Colon (tissue), 2 donors: ENCODE data around the gene ZNF526.

Source experiments
- FAIRE-seq: peaks from 2 replicates; lab custom pipeline; 2012; peaks lifted over from hg19 to GRCh38; lab: Jason Lieb, UNC
- donor health status: control.
- donor health status: control.

ZNF526 gene

DNA sequence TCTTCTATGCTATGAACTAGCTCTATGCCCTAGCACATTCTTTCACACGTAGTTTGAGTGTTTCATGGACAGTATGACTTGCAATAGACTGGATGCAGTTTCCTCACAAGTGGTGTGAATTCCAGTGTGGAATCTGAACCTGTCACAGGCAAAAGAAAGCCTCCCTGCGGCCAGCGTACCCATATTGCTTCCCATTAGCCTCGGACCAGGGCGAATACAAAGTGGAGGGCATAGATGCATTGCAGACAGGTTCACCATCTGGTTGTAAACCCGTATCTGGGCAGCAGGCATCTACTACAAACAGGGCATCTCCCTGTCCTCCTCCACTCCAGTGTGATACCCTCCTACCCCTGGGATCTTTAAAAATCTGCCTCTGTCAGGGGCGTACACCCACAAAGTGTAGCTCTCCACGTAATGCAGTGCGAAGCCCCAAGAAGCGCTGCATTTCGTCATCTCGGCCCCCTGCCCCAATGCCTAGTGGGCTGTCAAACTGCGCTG, 47.6 kb downstream of the ZNF526 start:
- no peak for FAIRE-seq

- FAIRE-seq = peak; percentile 60
Measured at GRCh38 chr19:42268142-42268703, 48.1 kb downstream of the ZNF526 start.

- peak; percentile 94 for FAIRE-seq
Measured at GRCh38 chr19:42268704-42269477, 48.8 kb downstream of the ZNF526 start, which contains the start of gene CIC. Gene CIC, plus strand, starts transcription at chr19:42269252. Its CDS starts 2,532 bp downstream, at chr19:42271784.

DNA sequence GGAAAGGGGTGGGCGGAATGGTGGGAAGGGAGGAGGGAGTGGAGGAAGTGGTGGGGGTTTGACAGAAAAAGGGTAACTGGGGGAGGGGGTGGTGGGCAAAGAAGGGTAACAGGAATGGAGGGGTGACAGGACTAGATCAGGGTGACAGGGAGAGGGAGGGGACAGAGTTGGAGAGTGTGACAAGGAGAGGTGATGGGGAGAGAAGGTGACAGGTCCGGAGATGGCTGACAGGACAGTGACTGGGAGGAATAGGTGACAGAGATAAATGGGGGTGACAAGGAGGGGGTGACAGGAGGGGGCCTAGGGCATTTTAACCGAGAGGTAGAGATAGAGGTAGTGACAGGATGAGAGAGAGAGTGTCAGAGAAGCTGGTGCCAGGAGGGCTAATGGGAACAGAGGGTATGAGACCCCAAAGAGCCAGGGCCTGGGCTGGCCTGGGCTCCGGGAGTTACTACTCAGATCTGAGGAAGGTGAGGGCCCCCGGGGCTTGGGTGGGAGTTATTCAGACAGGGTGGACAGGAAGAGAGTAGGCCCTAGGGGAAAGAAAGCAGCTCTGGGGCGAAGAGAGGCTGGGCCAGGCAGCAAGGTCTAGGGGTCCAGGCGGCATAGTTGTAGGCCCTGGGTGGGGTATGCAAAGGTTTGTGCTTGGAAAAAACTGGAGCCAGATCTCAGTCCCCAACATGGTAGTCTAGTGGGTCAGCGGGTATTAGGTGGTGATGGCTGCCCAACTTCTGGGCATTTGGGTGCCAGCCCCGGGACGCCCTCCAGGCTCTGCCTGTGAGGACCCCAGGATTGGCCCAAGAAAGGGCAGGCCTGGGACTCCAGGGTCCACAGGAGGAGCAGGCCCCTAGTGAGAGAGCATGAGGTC, 49.6 kb downstream of the ZNF526 start:
- FAIRE-seq = no peak

DNA sequence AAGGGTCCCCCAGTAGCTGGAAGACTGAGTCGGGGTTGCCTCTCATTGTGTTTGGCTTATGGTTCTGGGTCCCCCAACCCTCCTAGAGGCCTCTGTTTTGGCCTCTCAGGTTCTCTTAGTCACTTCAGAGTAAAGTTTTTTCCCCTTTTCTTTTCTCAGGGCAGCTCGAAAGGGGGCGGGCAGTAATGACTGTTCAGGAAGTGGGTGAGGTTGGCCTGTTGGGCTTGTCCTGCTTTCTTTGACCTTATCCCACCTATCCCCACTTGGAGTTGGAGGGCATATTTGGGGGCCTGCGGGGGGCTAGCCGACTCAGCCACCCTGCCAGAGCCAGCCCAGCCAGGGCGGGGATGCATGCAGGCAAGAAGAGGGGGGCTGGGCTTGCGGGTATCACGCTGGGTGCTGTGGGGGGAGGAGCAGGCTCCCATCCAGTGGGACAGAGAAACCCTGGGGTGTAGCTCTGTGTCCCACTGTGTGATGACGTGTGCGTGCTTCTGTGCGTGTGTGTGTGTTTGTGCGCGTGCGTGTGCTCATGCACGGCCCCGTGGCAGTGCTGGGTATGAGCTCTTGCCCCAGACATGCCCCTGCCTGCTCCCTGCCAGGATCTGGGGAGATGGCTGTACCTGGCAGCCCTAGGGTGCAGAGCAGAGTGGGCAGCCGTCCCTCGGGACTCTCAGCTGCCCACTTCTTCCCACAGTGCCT, 50.4 kb downstream of the ZNF526 start:
- no peak for FAIRE-seq

GRCh38 chr19:42271045-42271419, 50.9 kb downstream of the ZNF526 start:
- FAIRE-seq = no peak

GRCh38 chr19:42271861-42272534, 51.9 kb downstream of the ZNF526 start:
- FAIRE-seq = no peak

DNA sequence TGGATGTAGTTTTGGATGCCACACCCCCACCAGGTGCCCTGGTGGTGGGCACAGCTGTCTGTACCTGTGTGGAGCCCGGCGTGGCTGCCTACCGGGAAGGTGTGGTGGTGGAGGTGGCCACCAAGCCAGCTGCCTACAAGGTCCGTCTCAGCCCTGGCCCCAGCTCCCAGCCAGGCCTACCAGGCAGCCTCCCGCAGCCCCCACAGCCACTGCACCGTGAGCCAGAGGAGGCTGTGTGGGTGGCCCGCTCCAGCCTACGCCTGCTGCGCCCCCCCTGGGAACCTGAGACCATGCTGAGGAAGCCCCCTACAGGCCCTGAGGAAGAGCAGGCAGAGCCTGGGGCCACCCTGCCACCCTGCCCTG, 52.4 kb downstream of the ZNF526 start:
- no peak for FAIRE-seq

DNA sequence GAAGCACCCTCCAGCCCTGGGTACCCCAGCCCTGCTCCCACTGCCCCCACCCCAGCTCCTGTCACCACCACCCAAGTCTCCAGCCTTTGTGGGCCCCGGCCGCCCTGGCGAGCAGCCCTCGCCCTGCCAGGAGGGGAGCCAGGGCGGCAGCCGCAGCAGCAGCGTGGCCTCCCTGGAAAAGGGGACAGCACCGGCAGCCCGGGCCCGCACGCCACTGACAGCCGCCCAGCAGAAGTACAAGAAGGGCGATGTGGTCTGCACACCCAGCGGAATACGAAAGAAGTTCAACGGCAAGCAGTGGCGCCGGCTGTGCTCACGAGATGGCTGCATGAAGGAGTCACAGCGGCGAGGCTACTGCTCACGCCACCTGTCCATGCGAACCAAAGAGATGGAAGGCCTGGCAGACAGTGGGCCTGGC, 52.9 kb downstream of the ZNF526 start:
- no peak for FAIRE-seq

DNA sequence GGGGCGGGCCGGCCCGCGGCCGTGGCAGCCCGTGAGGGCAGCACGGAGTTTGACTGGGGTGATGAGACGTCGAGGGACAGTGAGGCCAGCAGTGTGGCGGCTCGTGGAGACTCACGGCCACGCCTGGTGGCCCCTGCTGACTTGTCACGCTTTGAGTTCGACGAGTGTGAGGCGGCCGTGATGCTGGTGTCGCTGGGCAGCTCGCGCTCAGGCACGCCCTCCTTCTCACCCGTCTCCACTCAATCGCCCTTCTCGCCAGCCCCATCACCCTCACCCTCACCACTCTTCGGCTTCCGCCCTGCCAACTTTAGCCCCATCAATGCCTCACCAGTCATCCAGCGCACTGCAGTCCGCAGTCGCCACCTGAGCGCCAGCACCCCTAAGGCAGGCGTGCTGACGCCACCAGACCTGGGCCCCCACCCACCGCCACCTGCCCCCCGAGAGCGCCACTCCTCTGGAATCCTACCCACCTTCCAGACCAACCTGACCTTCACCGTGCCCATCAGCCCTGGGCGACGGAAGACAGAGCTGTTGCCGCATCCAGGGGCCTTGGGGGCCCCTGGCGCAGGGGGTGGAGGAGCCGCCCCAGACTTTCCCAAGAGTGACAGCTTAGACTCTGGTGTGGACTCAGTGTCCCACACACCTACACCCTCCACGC, 53.4 kb downstream of the ZNF526 start:
- no peak for FAIRE-seq

- FAIRE-seq = no peak
Measured at GRCh38 chr19:42274065-42274682, 54.1 kb downstream of the ZNF526 start.

- FAIRE-seq = no peak
Measured at GRCh38 chr19:42275103-42275502, 55.0 kb downstream of the ZNF526 start.

- FAIRE-seq = no peak
Measured at GRCh38 chr19:42275517-42275916, 55.4 kb downstream of the ZNF526 start.

GRCh38 chr19:42276284-42276683, 56.2 kb downstream of the ZNF526 start:
- FAIRE-seq = no peak

GRCh38 chr19:42276821-42277220, 56.7 kb downstream of the ZNF526 start:
- no peak for FAIRE-seq
